HepG2 (cell line): ENCODE data around the gene ZNF367. TPM values are rescaled to one million over a fixed set of nuclear protein-coding genes. Genes with fewer than 3 reads are reported as not detected.
A peak's percentile ranks its signal among the peaks of the same experiment; 100 is the strongest.

ENCODE experiments used
- ETV5 ChIP-seq: IDR thresholded peaks from 2 replicates; pipeline ENCODE4 v1.6.1; 2018; ENCODE audit warnings: missing biosample characterization, missing genetic modification reagents, inconsistent platforms, borderline replicate concordance
- FOXC1 ChIP-seq: sonication (generic); formaldehyde crosslinking; IDR thresholded peaks from 2 replicates; pipeline ENCODE4 v1.8.0; 2022; ENCODE audit warnings: mild to moderate bottlenecking, missing genetic modification reagents, borderline replicate concordance
- HNF4G ChIP-seq, 2 experiments: sonication (generic) in 1 of 2; formaldehyde crosslinking in 1 of 2; IDR thresholded peaks; 2 replicates each; pipeline versions ENCODE4 v1.4.0 to v1.6.1; 2011 to 2020; ENCODE audit warnings: borderline replicate concordance in 2 of 2, low read depth in 2 of 2, mild to moderate bottlenecking in 2 of 2, low read length in 1 of 2, missing genetic modification reagents in 1 of 2, moderate library complexity in 1 of 2
- MAF1 ChIP-seq: sonication (generic); formaldehyde crosslinking; IDR thresholded peaks from 2 replicates; pipeline ENCODE4 v1.5.0; 2020; ENCODE audit warnings: missing genetic modification reagents, borderline replicate concordance
- PHF21A ChIP-seq: sonication (generic); formaldehyde crosslinking; IDR thresholded peaks from 2 replicates; pipeline ENCODE4 v1.5.0; 2020; ENCODE audit warnings: mild to moderate bottlenecking, missing genetic modification reagents
- PREB ChIP-seq: sonication (generic); formaldehyde crosslinking; IDR thresholded peaks from 2 replicates; pipeline ENCODE4 v1.4.0; 2020; ENCODE audit warnings: missing genetic modification reagents
- REST ChIP-seq, 2 experiments: IDR thresholded peaks; 2 replicates each; pipeline ENCODE4 v1.6.1; 2011 to 2012; ENCODE audit warnings: low read length in 2 of 2, borderline replicate concordance in 1 of 2, low read depth in 1 of 2, mild to moderate bottlenecking in 1 of 2, moderate library complexity in 1 of 2
- TEAD3 ChIP-seq: optimal IDR thresholded peaks from 2 replicates; pipeline ENCODE3; 2016; ENCODE audit warnings: borderline replicate concordance
- ZBTB43 ChIP-seq: sonication (generic); formaldehyde crosslinking; conservative IDR thresholded peaks from 2 replicates; pipeline ENCODE4 v1.4.0; 2020; ENCODE audit warnings: missing genetic modification reagents
- ZKSCAN8 ChIP-seq: IDR thresholded peaks from 2 replicates; pipeline ENCODE4 v1.6.1; 2016; ENCODE audit warnings: borderline replicate concordance, missing genetic modification reagents, missing compliant biosample characterization
- ZNF3 ChIP-seq: IDR thresholded peaks from 2 replicates; pipeline ENCODE4 v1.7.0; 2017; ENCODE audit warnings: inconsistent platforms
- ZNF343 ChIP-seq: sonication (generic); formaldehyde crosslinking; IDR thresholded peaks from 2 replicates; pipeline ENCODE4 v1.4.0; 2020; ENCODE audit warnings: mild to moderate bottlenecking, missing genetic modification reagents
- ZNF382 ChIP-seq: sonication (generic); formaldehyde crosslinking; IDR thresholded peaks from 2 replicates; pipeline ENCODE4 v1.5.0; 2020; ENCODE audit warnings: missing genetic modification reagents, mild to moderate bottlenecking, borderline replicate concordance
- ZNF598 ChIP-seq: sonication (generic); formaldehyde crosslinking; IDR thresholded peaks from 2 replicates; pipeline ENCODE4 v1.5.1; 2020; ENCODE audit warnings: mild to moderate bottlenecking, missing genetic modification reagents, borderline replicate concordance
- ZNF747 ChIP-seq: sonication (generic); formaldehyde crosslinking; IDR thresholded peaks from 2 replicates; pipeline ENCODE4 v1.8.1; 2023; ENCODE audit warnings: missing genetic modification reagents, mild to moderate bottlenecking, borderline replicate concordance
- ZNF792 ChIP-seq: IDR thresholded peaks from 2 replicates; pipeline ENCODE4 v1.6.1; 2016
- polyA plus RNA-seq, 8 experiments: library from polyadenylated mRNA; depleted of rRNA in 3 of 8; stranded (reverse) in 7 of 8; unstranded in 1 of 8; fragments of >200 nt; fragmentation: Illumina TruSeq in 4 of 8; extraction: Trizol in 4 of 8; gene quantifications; 2 replicates each; pipeline versions ENCODE4 v1.2.1 to v1.2.3, GENCODE V29; 2011 to 2016; ENCODE audit warnings: low read depth in 4 of 8, missing spikeins in 1 of 8, mixed read lengths in 1 of 8; ENCODE audit not compliant: insufficient read depth in 1 of 8
- total RNA-seq, 5 experiments: library from RNA; depleted of rRNA; stranded (reverse); fragments of >200 nt; fragmentation: Illumina TruSeq; extraction: Trizol; gene quantifications; 2 replicates each; pipeline ENCODE4 v1.2.3, GENCODE V29; 2016; ENCODE audit warnings: low read depth in 1 of 5

ZNF367 gene
- total and polyA plus RNA-seq, 2 of the 13 experiments (the other 11 are each of a cell fraction or from before 2014, with no cell fraction given): 2.9 to 7.7 TPM

- TF ChIP-seq HNF4G (IDR thresholded peaks at IDR 0.05; ENCODE audit: borderline replicate concordance, low read depth, low read length) (no peak), HNF4G (CRISPR knock-in tag; IDR thresholded peaks at IDR 0.05; ENCODE audit: borderline replicate concordance, low read depth) (no peak), PREB (no peak), ZNF747 (CRISPR knock-in tag) (0 out of 2 replicates have a peak, but pooled peaks have one; percentile 16), ZNF598 (CRISPR knock-in tag) (peak; percentile 81; the same call in 1 of the 2 replicates), ZBTB43 (CRISPR knock-in tag) (peak; percentile 58; the same call in 1 of the 2 replicates), ZNF792 (CRISPR knock-in tag) (no peak), ZNF3 (CRISPR knock-in tag) (no peak), ZNF343 (CRISPR knock-in tag) (no peak), PHF21A (CRISPR knock-in tag) (0 out of 2 replicates have a peak, but pooled peaks have one; percentile 10), ZNF382 (no peak), ETV5 (CRISPR knock-in tag) (no peak), MAF1 (CRISPR knock-in tag) (no peak), REST (IDR thresholded peaks at IDR 0.05; ENCODE audit: borderline replicate concordance in 1 of 2, low read depth in 1 of 2, low read length in 2 of 2) (no peak), FOXC1 (CRISPR knock-in tag) (0 out of 2 replicates have a peak, but pooled peaks have one; percentile 7), TEAD3 (CRISPR knock-in tag) (peak; percentile 22), ZKSCAN8 (no peak)
These were observed 31.3 kb upstream of the ZNF367 start (continued) for GRCh38 chr9:96449523-96449844.
